ENCODE measurements around the gene SPATA31D1. TPM values are rescaled to one million over a fixed set of nuclear protein-coding genes. Genes with fewer than 3 reads are reported as not detected.

The SPATA31D1 gene
- polyA plus RNA-seq, 1 of the 3 experiments (the other 2 are of a cell fraction): not detected

GRCh38 chr9:82022121-82022520 is 33.5 kb downstream of the SPATA31D1 start:
- peak; percentile 5 for DNase-seq
- no peaks in the 10 kb centered on the region for H3K9me3 ChIP-seq
- H3K27ac ChIP-seq (ENCODE audit: low read depth in 2 of 2, low read length in 1 of 2): peak overlapping the region; percentile 79 to 89
- TF ChIP-seq TCF12 (IDR thresholded peaks at IDR 0.05) (no peak), GATA2 (CRISPR knock-in tag; IDR thresholded peaks at IDR 0.05) (peak; percentile 15; the same call in 1 of the 2 replicates), MEF2A (IDR thresholded peaks at IDR 0.05; ENCODE audit: borderline replicate concordance, low read depth) (no peak), TEAD4 (IDR thresholded peaks at IDR 0.05; ENCODE audit: borderline replicate concordance, insufficient read depth) (0 out of 2 replicates have a peak, but pooled peaks have one; percentile 18), RFX5 (IDR thresholded peaks at IDR 0.05; ENCODE audit: low read length) (no peak), USF2 (IDR thresholded peaks at IDR 0.05; ENCODE audit: borderline replicate concordance, low read depth, low read length) (no peak)
- peak overlapping the region; percentile 73 for H2AFZ ChIP-seq (ENCODE audit: low read depth)
- H3K9ac ChIP-seq: no peak overlapping the region
- H3K4me1 ChIP-seq (ENCODE audit: control insufficient read depth in 1 of 2, insufficient read depth in 2 of 2, low read depth in 1 of 2, low read length in 1 of 2): peaks cover 11 to 12% of the 10 kb centered on the region in 2 experiments; a peak in 3 of 4 replicates
- H4K20me1 ChIP-seq (ENCODE audit: insufficient read depth): no peaks in the 10 kb centered on the region
- H3K79me2 ChIP-seq (ENCODE audit: insufficient read depth): no peaks in the 10 kb centered on the region
- H3K9me2 ChIP-seq: no peaks in the 10 kb centered on the region
- no peaks in the 10 kb centered on the region for H3K36me3 ChIP-seq (replicated peaks in 1 of 2; ENCODE audit: control insufficient read depth in 1 of 2, insufficient read depth in 2 of 2, low read length in 1 of 2)
- no peaks in the 10 kb centered on the region for H3K27me3 ChIP-seq (ENCODE audit: insufficient read depth)
- H3K4me2 ChIP-seq: no peak overlapping the region
- CTCF ChIA-PET: no interaction called here
- no peak overlapping the region for H3K4me3 ChIP-seq (ENCODE audit: low read depth in 2 of 2, low read length in 1 of 2)
- POLR2A ChIA-PET: no interaction called here
- WGBS (ENCODE audit: low lambda C conversion rate): 58% methylated on average over 2 of the region's 2 CpGs
- peaks cover 7% of the 10 kb centered on the region for H3F3A ChIP-seq (replicated peaks; ENCODE audit: insufficient read depth)

GRCh38 chr9:82024908-82025307 is 36.3 kb downstream of the SPATA31D1 start:
- 86% methylated on average over 1 of the region's 1 CpG for WGBS (ENCODE audit: low lambda C conversion rate)
- H3K79me2 ChIP-seq (ENCODE audit: insufficient read depth): no peaks in the 10 kb centered on the region
- H3K36me3 ChIP-seq (replicated peaks in 1 of 2; ENCODE audit: control insufficient read depth in 1 of 2, insufficient read depth in 2 of 2, low read length in 1 of 2): no peaks in the 10 kb centered on the region
- TF ChIP-seq JUND (IDR thresholded peaks at IDR 0.05): no peak
- 0 out of 4 replicates have a peak, but pooled peaks of 1 of the 2 experiments have one; percentile 7 for TF ChIP-seq EP300 (IDR thresholded peaks at IDR 0.05; ENCODE audit: borderline replicate concordance in 1 of 2, low read depth in 1 of 2, low read length in 1 of 2)
- ChIA-PET CTCF (no interaction called here), POLR2A (no interaction called here)
- DNase-seq: no peak
- H3K9me2 ChIP-seq: no peaks in the 10 kb centered on the region
- H3K9me3 ChIP-seq: no peaks in the 10 kb centered on the region
- no peak overlapping the region for H3K9ac ChIP-seq
- no peak overlapping the region for H3K4me3 ChIP-seq (ENCODE audit: low read depth in 2 of 2, low read length in 1 of 2)
- H3K4me1 ChIP-seq (ENCODE audit: control insufficient read depth in 1 of 2, insufficient read depth in 2 of 2, low read depth in 1 of 2, low read length in 1 of 2): peaks cover 11 to 12% of the 10 kb centered on the region in 2 experiments; a peak in 3 of 4 replicates
- H3K4me2 ChIP-seq: no peak overlapping the region
- no peak overlapping the region for H2AFZ ChIP-seq (ENCODE audit: low read depth)
- H3K27ac ChIP-seq (ENCODE audit: low read depth in 2 of 2, low read length in 1 of 2): no peak overlapping the region
- H3K27me3 ChIP-seq (ENCODE audit: insufficient read depth): no peaks in the 10 kb centered on the region
- peaks cover 7% of the 10 kb centered on the region for H3F3A ChIP-seq (replicated peaks; ENCODE audit: insufficient read depth)
- H4K20me1 ChIP-seq (ENCODE audit: insufficient read depth): no peaks in the 10 kb centered on the region

GRCh38 chr9:82031538-82032280 is 43.1 kb downstream of the SPATA31D1 start:
- H3F3A ChIP-seq (replicated peaks; ENCODE audit: insufficient read depth): no peaks in the 10 kb centered on the region
- peak overlapping the region; percentile 48; the same call in 1 of the 2 replicates for H2AFZ ChIP-seq (ENCODE audit: low read depth)
- ChIA-PET POLR2A (interaction anchor here (0.7 kb wide), 1 partner anchor 881 kb away, joined by 4 read pairs; no protein-coding TSS in a partner anchor), CTCF (no interaction called here)
- no peaks in the 10 kb centered on the region for H3K9me2 ChIP-seq
- 53% methylated on average over 5 of the region's 5 CpGs for WGBS (ENCODE audit: low lambda C conversion rate)
- no peaks in the 10 kb centered on the region for H3K27me3 ChIP-seq (ENCODE audit: insufficient read depth)
- H3K4me2 ChIP-seq: peak overlapping the region; percentile 15; the same call in 1 of the 2 replicates
- peaks cover 0 to 6% of the 10 kb centered on the region in 2 experiments; a peak in 1 of 4 replicates for H3K4me1 ChIP-seq (ENCODE audit: control insufficient read depth in 1 of 2, insufficient read depth in 2 of 2, low read depth in 1 of 2, low read length in 1 of 2)
- no peak for DNase-seq
- H3K79me2 ChIP-seq (ENCODE audit: insufficient read depth): no peaks in the 10 kb centered on the region
- no peaks in the 10 kb centered on the region for H4K20me1 ChIP-seq (ENCODE audit: insufficient read depth)
- H3K27ac ChIP-seq (ENCODE audit: low read depth in 2 of 2, low read length in 1 of 2): peak overlapping the region in 1 of 2 experiments; percentile 23; a peak in 1 of 4 replicates
- no peak overlapping the region for H3K9ac ChIP-seq
- H3K9me3 ChIP-seq: no peaks in the 10 kb centered on the region
- H3K4me3 ChIP-seq (ENCODE audit: low read depth in 2 of 2, low read length in 1 of 2): no peak overlapping the region
- no peaks in the 10 kb centered on the region for H3K36me3 ChIP-seq (replicated peaks in 1 of 2; ENCODE audit: control insufficient read depth in 1 of 2, insufficient read depth in 2 of 2, low read length in 1 of 2)
- TF ChIP-seq FOXJ3 (CRISPR knock-in tag; IDR thresholded peaks at IDR 0.05): no peak
- no peak for TF ChIP-seq TAF1 (IDR thresholded peaks at IDR 0.05; ENCODE audit: borderline replicate concordance, low read depth, low read length)
- no peak for TF ChIP-seq MXI1 (IDR thresholded peaks at IDR 0.05; ENCODE audit: low read depth, low read length)
- no peak for TF ChIP-seq ZBTB33 (IDR thresholded peaks at IDR 0.05; ENCODE audit: borderline replicate concordance, low read depth)
- no peak for TF ChIP-seq CTCF (IDR thresholded peaks at IDR 0.05)
- TF ChIP-seq TCF12 (IDR thresholded peaks at IDR 0.05): peak; percentile 58
- TF ChIP-seq YY1 (IDR thresholded peaks at IDR 0.05; ENCODE audit: low read depth): no peak
- no peak for TF ChIP-seq RXRA (IDR thresholded peaks at IDR 0.05; ENCODE audit: borderline replicate concordance, low read depth)
- no peak for TF ChIP-seq FOXM1 (IDR thresholded peaks at IDR 0.05; ENCODE audit: low read depth)

Measured in SK-N-SH (cell line).